UCSD-AML1 (cell line): ENCODE measurements around the gene KCNN1.
A peak's percentile ranks its signal among the peaks of the same experiment; 100 is the strongest.
"Not testable (repeated sequence)": the region's sequence is repeated elsewhere in the genome, so short reads cannot be mapped to it uniquely, and the experiment has no call there.

Source experiments
- DNase-seq: peaks from one replicate; lab custom pipeline; 2025; ENCODE audit not compliant: unreplicated experiment; lab: John Stamatoyannopoulos, UW

KCNN1 gene

GRCh38 chr19:18021121-18021755, 54.3 kb downstream of the KCNN1 start:
- DNase-seq, result peak; percentile 71

GRCh38 chr19:18023622-18024251, 56.8 kb downstream of the KCNN1 start:
- DNase-seq, result peak; percentile 90

GRCh38 chr19:18027151-18027550, 60.2 kb downstream of the KCNN1 start:
- DNase-seq, result no peak

DNA sequence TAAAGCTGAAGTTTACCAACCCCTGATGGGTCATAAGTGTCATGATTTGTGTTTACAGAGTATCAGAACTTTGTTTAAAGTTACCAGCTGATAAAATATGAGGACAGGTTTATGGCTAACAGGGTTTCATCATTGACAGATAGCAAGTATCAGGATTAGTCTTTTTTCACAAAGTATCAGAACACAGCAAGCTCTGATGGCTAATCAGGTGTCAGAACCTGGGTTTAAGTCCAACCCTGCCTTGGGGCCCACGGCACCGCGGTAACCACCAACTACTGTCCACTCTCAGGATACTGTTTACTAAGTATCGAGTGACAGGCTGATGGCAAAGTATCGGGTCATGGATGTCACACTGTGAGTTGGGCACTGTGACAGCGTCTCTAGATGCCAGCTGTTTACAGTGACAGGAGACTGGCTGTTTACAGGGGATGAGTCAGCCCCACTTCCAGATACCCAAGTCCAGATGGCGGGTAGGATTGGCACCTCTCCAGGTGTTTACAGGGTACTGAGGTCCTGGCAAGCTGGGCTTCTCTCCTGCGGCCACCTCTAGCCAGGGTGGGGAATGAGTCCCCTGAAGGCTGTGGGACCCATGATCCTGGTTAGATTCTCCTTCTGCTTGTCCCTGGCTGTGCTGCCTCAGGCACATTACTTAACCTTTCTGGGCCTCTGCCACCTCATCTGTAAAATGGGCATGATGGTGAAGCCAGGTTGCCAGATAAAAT, 62.9 kb downstream of the KCNN1 start:
- no peak for DNase-seq

DNA sequence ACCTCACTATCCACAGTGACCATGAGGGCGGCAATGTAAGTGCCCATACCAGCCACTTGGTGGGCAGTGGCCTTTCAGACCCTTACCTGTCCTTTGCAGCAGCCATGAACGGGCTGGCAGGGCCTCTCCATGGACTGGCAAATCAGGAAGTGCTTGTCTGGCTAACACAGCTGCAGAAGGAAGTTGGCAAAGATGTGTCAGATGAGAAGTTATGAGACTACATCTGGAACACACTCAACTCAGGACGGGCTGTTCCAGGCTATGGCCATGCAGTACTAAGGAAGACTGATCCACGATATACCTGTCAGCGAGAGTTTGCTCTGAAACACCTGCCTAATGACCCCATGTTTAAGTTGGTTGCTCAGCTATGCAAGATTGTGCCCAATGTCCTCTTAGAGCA, 64.5 kb downstream of the KCNN1 start:
- DNase-seq, result peak; percentile 36

DNA sequence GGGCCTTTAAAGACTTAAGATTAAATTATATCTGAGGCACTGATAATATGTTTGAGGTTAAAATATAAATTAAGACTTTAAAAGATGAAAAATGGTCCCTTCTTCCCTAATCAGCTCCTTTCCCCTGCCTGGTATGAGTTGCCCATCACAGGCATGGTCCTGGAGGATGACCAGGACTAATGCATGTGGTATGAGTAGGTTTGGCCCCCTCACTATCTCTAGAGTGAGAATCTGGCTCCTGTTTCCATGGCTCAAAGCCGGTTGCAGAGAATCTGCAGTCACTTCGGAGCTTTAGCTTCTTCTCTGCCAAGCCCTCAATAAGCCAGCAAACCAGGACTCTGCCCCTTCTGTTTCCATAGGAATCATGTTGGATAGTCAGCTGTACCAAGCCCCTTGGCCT, 65.2 kb downstream of the KCNN1 start:
- DNase-seq, result not testable (repeated sequence)

DNA sequence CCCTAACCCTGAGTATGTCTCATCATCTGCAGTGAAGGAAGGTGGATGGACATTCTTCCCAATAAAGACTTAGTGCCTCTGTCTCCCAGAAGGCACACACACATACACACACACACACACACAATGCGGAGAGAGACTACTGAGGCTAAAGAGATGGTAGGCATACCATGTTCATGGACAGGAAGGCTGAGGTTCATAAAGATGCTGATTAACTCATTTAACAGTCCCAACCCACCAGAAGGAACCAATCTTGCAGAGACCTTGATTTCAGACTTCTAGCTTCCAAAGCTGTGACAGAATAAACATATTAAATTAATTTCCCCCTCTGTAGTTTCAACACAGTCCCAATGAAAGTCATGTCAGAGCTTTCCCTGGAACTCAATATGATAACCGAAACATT, 74.1 kb downstream of the KCNN1 start:
- DNase-seq, result no peak

GRCh38 chr19:18043676-18044075, 76.8 kb downstream of the KCNN1 start:
- DNase-seq, result no peak

DNA sequence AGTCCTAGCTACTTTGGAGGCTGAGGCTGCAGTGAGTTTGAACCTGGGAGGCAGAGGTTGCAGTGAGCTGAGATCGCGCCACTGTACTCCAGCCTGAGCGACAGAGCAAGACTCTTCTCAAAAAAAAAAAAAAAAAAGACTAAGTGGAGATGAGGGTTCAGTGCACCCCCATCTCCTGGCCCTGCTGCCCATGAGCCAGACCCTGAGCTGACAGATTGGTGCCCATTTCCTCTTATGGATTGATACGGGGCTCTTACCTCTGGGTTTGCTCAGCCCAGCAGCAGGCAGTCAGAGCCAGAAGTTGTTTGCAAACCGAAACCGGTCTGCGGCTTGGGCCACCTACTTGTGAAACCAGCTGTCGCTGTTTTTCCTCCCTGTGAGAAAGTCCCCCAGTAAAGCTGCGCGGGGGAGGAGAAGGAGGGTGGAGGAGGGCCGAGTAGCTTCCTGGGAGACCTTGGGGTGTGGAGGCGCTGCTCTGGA, 78.0 kb downstream of the KCNN1 start:
- peak; percentile 70 for DNase-seq

GRCh38 chr19:18045307-18046050, 78.6 kb downstream of the KCNN1 start:
- no peak for DNase-seq

GRCh38 chr19:18046059-18046718, 79.3 kb downstream of the KCNN1 start:
- DNase-seq, result no peak

DNA sequence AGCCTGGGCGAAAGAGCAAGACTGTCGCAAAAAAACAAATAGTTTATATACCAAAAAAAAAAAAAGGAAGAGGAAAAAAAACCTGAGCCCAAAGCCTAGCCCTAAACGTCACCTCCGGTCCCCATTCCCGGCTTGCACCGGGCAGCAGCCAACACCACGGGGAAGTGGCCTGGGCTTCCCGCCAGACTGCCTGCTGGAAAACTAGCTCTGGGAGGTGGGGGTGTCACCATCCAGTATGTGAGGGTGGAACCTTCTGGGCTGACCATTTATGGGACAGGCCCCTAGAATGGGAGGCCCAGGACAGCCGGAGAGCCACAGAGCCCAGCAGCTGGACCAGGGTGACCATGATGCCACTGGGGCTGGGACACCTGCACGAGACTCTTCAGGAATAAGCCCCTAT, 82.5 kb downstream of the KCNN1 start:
- DNase-seq, result no peak
